Hematopoietic multipotent progenitor cell treated with erythropoietin and hydrocortisone succinate and interleukin-3 and kit ligand, for 17 days (in vitro differentiated cells): ENCODE measurements around the gene ARHGAP8.

ENCODE experiments used
- DNase-seq: peaks from one replicate; pipeline ENCODE4 v3.0.0-alpha.2; 2015; ENCODE audit warnings: low spot score

Gene ARHGAP8

DNA sequence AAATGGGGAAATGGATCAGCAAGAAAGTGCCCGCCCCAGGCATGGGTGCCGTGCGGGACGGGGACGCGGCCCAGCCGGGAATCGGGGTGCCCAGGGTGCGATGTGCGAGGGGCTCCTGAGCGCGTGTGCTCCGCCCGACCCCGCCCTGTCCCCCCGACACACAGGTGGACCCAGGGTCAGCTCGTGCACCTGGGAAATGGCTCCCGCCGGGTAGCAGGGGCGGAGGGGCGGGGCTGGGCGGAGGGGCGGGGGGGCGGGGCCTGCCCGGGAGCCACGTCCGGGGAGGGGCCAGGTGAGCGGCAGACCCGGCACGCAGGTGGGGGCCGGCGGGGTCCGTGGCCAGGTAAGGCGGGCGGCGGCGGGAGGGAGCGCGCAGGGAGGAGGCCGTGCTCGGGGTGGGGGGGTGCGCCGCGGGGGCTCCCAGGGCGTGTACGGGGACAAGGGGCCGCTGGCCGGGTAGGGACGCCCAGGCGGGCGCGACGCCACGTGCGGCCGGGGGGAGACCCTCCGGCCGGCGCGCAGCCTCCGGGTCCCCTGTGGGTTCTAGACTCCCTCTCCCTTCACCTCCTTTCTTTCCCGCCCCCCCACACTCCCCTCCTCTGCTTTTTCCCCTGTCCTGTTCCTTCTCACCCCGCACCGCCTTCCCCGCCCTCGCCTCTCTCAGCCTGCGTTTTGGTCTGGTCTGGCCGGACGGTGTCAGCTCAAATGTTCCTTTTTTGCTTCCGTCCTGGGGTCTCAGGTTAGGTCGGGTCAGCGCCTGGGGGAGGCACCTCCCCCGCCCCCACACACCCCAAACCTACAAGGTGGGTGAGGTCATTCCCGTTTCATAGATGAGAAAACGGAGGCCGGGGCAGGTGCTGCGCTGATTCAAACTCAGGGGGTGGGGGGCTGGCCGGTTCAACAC is at the start of gene ARHGAP8:
Gene ARHGAP8, plus strand, starts transcription at position 291 of the 904 bp plus-strand sequence. CDS start 33,953 bp downstream, outside the sequence.
- no peak for DNase-seq

DNA sequence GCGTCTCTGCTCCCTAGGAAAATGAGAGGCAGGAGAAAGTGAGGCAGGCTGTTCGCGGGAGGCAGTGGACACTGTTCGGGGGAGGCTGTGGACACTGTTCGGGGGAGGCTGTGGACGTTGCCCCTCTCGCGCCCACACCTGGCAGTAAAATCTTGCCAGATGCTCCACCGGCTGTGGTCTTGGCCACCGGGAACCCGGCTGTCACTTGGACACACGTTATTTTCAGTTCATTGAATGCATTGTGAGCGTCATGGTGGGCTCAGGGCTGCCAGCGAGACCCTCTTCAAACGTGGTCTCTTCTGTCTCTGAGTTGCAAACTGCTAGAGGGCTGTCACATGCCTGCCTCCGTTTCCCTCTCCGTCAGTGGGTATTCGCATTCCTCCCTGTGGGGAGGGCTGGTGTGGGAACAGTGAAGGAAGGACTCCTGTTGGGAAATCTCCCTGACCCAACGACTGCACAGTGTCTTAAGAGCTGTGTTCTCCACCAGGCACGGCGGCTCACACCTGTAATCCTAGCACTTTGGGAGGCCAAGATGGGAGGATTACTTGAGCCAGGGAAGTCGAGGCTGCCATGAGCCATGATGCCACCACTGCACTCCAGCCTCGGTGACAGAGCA is 49.0 kb upstream of the ARHGAP8 start:
- DNase-seq = no peak

DNA sequence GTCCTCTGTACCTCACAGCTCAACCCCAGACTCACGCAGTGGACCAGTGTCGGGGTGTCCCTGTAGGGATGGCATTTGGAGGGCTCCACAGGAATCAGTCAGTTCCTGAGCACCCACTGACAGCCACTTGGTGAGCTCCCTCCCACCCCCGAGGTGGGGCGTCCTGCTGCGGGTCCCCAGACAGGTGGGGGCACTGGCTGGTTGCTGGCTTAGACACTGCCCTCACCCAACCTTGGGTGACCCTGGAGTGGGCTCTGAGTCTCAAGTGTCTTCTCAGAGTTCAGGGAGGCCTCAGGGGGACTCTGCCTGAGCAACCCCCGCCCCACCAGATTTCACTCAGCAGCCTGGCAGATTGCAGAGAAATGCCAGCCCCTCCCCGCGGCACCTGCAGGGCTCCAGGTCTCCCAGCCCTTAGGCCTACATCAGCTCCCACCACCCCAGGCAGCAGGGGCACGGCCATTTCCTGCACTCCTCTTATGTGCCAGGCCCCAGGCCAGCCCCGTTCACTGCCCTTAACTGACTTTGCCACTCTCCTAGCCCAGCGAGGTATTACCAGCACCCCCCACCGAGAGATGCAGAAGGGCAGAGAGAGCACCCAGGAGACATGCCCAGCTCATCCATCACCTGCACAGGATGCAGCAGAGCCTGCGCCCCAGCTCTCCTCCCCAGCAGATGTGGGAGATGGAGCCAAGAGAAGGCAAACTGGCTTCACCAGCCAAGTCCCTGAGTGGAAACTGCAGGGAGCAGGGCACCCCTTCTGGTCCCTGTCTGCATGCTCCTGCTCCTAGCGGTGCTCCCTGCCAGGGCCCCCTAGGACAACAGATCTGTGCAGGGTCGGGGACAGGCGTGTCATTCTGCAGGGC is 48.0 kb upstream of the ARHGAP8 start:
- no peak for DNase-seq

DNA sequence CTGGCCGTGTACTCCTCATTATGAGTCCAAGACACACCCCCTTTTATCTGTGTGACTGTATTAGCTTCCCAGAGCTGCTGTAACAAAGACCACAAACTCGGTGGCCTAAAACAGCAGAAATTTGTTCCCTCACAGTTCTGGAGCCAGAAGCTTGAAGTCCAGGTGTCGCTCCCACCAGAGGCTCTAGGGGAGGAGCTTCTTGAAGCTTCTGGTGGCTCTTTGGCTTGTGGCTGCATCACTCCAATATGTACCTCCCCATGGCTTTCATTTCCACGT is 47.4 kb upstream of the ARHGAP8 start:
- DNase-seq = no peak

DNA sequence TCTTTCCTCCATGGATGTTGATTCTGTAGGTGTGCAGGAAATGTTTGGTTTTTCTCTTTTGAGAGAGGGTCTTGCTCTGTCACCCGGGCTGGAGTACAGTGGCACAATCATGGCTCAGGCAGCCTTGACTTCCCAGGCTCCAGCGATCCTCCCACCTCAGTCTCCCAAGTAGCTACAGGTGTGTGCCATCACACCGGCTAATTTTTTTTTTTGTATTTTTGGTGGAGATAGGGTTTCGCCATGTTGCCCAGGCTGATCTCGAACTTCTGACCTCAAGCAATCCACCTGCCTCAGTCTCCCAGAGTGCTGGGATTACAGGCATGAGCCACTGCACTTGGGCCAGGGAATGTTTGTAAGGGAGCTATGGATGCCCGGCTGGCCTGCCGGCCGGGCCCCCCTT is 45.9 kb upstream of the ARHGAP8 start:
- DNase-seq = no peak

DNA sequence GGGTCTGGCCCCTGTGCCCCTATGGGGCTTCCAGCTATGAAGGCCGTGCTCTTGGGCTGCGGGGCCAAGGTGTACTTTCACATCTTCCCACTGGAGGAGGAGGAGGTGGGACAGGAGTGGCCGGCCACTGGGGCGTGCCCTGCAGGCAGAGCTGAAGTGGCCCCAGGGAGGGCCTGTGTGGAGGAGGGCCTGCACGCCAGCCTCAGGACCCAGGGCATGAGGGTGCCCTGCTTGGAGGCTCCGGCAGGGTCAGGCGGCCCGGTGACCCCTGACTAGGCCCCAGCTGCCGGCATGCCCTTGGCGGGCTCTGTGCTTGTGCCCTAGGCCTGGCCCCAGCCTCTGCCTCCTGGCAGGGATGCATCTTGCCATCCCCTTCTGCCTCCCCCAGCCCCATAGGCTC is 45.2 kb upstream of the ARHGAP8 start:
- DNase-seq = no peak

DNA sequence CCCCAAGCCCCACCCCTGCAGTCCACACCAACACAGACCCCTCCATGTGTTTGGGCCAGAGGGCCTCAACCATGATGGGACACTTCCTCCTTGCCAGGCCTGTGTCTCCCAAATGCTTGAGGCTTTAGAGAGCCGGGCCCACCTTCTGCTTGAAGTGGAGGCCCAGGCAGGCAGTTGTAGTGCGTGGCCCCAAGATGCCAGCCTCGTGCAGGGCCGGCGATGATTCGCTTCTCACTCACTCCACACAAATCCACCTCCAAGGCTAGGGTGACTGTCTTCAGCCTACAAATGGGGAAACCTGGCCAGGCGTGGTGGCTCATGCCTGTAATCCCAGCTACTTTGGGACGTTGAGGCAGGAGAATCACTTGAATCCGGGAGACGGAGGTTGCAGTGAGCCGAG is 44.6 kb upstream of the ARHGAP8 start:
- no peak for DNase-seq

DNA sequence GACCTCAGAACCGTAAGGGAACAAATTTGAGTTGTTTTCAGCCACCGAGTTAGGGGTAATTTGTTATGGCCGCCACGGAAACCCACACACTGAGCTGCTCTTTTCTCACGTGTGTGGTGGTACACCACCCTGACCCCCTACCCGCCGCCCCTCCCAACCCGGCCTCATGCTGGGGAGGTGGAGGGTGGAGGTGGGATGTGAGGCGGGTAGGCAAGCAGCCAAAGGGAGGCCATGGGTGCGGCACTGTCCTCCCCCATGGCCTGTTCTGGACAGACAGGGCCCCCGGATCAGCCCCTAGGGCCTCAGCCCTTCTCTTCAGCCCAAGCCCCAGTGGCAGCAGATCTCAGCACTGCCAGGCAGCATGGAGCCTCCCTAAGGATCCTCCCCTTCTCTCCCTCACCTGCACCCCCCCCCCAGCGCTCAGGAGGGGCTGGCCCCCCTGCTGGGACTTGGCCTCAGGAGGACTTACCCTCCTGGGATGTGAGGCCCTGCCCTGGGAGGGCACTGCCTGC is 42.4 kb upstream of the ARHGAP8 start:
- no peak for DNase-seq

DNA sequence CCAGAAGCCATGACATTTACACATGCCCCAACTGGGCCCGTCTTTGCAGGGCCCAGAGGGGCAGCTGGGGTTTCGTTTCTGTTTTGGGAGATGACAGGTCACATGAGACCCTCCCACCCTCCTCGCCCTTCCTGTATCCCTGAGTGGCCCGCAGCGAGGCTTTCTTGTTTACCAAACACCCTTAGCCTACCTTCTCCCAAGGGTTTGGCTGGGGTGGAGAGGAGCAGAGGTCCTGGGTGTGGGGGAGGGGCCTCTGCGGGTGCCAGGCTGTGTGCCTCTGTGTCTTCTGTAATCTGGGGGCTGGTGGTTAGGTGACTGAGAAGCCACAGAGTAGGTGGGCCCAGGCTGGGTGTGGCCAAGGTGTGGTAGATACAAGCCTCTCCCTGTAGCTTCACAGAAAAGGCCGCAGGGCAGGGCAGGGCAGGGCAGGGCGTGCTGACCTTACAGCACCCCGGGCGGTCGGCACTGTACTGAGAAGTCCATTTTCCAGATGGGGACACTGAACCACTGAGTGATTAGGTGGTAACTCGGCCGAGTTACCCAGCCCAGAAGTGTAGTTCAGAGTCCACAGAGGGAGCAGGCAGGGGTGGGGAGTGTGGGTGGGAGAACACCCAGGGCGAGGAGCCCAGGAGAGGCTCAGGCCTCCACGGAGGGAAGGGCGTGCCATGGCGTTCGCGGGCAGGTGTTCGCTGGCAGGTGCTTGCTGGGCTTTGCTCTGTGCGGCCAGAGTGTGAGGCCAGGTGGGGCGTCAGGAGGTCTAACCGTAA is 41.7 kb upstream of the ARHGAP8 start:
- no peak for DNase-seq

DNA sequence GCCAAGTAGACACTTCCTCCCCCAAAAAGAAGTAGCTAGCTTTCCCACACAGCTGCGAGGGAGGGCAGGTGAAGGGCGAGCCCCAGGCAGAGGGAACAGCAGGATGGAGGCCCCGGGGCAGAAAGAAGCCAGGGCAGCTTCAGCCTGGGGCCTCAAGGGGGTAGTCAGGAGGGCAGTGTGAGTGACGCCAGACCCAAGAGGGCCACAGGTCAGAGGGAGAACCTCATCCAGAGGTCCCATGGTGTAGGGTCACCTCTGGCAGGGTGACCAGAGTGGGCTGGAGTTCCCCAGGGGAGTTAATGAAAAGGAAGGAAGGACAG is 41.2 kb upstream of the ARHGAP8 start:
- DNase-seq = no peak

DNA sequence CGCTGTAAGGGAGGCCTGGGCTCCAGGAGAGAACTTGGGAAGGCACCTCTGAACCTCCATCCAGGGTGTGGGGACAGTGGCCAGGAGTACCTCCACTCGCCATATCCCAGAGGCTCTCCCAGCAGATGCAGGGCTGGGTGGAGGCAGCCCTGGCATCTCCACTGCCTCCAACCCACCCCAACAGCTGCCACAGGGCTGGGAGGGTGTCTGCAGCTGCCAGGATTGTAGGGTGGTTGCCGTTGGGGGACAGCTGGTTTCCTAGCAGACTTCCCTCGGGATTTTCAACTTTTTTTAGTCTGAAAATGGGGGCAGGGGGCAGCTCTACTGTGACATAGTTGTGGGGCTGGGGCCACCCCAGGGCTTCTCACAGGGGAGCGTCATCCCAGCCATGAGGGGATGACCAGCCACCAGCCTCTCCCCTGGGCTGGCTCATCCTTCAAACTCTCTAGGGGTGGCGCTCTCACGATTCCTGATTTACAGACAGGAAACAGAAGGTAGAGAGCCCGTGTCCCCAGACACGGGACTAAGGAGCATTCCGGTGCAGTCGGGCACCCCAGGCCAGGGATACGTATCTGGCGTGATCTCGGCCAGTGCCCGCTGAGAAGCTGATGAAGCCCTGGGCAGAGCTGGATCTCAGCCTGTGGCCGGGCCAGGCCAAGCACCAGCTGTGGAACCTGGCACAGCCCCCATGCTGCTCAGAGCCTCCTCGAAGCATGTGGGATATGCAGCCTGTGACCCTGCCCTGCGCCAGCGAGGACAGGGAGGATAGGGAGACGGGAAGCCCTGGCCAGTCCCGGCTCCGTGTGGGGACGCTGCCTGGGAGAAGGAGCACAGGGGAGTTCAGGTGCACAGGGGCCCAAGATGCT is 40.5 kb upstream of the ARHGAP8 start:
- no peak for DNase-seq

DNA sequence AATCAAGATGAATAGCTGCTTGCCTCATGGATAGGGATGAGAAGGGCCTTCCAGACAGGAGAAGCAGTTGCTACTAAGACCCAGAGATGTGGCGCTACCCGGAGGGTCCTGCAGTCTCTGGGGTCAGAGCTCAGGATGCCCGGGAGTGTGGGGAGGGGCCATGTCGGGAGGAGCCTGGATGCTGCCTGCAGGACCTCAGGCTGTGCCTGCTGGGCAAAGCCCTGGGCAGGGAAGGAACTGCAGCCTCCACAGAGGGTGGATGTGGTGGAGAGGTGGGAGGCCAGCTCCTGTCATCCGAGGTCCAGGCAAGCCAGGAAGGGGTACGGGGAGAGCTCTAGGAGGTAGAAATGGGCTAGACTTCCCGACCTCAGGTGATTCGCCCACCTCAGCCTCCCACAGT is 39.4 kb upstream of the ARHGAP8 start:
- no peak for DNase-seq

DNA sequence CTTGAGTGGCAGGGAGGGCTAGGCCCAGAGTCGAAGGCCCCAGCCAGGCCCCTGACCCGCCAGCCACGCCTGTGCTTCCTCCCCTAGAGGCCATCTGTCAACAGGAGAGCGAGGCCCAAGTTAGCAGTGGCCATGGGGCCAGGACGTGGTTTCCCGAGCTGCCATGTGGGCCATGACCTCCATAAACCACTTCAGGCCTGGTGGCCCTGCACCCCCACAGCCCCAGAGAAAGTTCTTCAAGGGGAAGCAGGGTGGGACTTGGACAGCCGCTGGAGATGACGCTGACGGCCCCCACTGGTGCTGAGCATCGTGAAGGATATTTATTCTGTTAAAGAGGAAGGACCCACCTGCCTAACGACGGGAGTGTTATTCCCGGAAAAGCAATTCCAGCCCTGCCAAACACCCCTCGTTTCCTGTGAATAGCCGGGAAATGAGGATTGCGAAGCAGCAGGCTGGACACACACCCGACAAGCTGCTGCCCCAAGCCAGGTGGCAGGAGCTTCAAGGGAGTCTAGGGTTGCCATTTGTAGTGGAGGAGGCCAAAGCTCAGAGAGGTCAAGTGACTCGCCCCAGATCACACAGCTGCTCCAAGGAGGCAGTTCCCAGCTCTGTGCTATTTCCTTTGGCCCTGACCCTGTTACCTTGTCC is 37.5 kb upstream of the ARHGAP8 start:
- DNase-seq = no peak

DNA sequence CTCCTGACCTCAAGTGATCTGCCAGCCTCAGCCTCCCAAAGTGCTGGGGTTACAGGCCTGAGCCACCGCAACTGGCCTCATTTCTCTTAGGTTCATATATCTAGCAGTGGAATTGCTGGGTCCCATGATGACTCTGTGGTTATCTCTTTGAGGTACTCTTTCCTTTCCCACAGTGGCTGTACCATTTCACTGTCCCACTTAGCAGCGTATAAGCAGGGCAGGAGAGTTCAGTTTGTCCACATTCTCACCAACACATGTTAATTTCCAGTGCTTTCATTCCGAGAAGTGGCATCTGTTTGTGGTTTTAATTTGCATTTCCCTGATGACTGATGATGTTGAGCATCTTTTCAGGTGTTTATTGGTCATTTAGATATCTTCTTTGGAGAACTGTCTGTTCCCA is 34.0 kb upstream of the ARHGAP8 start:
- no peak for DNase-seq

DNA sequence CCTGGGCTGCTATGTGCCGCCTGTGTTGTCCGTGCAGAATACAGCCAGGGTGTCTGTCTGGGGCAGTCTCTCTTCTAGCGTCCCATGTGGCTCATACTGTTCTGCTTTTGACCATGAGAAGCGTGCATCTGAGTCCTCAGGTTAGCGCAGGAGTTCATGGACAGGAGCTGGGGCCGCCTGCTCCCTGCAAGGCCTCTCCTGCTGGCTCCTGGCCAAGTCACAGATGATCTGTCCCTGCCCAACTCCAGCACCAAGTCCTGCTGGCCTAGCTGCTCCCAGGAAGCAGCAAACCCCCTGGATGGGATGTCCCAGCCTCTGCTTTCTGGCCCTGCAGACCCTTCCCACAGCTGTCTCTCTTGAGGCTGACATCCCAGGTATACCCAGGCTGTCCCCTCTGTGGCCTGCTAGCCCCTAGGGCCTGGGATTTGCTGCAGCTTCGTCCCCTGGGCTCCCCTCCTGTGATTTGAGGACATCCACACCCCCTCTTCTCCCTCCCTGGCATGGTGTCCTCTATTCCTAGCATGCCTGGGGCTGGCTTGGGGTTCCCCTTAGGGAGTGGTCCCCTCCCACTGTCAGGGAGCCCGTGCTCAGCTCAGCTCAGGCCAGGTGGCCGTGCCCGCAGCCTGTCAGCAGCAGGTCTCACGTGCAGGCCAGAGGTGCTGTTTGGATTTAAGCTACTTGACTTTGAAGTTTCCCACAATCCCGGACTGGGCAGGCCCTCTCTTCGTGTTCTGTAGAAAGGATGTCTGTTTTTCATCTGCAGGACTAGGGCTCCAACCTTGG is 32.6 kb upstream of the ARHGAP8 start:
- DNase-seq = peak; percentile 25

DNA sequence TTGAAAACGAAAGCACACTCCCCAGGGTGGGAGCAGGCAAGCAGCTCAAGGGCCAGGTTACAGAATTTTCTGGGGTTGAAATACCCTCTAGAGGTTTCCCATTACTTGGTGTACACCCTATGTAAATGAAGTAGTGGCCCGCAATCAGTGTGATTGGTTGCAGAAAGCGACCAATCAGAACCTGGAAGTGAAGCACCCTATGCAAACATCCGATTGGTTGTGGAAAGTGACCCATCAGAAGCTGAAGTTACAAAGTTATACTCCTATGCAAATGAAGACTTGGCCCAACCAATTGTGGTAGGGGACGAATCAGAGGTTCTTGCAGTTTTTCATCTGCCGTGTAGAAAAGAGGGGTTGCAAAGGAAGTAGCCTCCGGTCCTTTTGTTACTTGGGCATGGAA is 31.2 kb upstream of the ARHGAP8 start:
- no peak for DNase-seq

DNA sequence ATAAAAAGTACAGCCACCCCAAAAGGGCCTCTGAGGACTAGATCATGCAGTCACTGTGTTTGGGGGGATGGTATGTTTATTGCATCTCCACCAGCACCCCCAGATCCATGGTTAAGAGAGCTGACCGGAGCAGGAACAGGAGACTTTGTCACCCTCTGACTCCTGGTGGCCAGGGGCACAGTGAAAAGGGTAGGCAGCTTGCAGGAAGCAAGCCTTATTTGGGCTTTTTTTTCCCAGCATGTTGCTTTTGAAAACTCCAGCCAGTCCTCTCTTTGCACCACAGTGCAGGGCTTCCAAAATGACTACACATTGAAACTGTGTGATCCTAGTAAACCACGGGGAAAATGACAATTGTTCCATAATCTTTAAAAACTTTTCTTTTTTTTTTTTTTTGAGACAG is 29.8 kb upstream of the ARHGAP8 start:
- no peak for DNase-seq

DNA sequence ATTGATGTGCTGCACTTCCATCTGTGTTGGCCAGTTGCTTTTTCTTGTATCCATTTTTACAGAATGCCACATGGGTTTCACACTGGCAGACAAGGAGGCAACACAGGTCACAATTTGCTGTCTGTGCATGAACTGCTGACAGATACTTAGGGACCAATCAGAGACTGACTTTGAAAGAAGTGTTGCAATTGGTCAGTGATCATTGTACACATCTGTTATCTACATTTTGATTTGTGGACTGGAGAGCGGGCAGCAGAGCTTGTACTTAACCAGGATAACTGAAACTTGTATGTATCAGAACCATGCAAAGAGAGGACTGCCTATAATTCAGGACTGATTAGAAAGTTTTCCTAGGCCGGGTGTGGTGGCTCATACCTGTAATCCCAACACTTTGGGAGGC is 28.6 kb upstream of the ARHGAP8 start:
- no peak for DNase-seq

DNA sequence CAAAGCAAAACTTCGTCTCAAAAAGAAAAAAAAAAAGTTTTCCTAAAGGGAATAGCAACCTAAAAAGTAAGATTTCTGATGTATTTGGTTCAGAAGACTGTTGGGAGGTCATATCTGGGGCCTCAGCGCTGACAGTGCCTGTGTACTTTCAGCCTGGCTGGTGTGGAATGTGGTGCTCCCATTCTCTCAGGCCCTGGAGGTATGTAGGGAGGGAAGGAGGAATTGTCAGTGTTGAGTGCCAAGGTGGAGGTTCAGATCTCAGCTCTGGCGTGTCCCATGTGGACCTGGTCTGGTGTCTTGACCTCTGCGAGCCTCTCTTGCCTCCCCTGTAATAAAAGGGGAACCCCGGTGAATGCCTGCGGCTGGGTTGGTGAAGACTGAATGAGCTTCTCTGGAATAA is 28.0 kb upstream of the ARHGAP8 start:
- no peak for DNase-seq

DNA sequence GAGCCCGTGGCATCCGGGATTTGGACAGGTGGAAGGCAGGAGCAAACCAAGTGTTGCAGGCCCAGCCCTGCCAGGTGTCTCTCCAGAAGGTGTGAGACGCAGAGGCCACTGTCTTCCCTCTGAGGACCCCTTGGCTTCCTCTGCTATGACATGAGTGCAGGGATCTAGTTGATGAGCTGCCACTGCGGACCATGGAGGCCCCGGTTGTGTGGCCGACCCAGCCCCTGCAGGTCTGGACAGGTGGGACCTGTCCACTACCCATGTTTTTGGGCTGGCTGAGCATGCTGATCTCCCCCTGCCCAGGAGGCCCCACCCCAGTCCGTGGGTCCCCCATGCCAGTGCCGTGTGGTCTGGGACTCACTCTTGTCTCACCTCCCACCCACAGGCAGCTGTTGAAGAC is 27.5 kb upstream of the ARHGAP8 start:
- DNase-seq = no peak
